HG03439 (cell line): ENCODE measurements around the gene DOCK2.

Experiments used
- ATAC-seq: cut with Tn5 transposase; IDR thresholded peaks from one replicate; pipeline ENCODE4 v1.9.1; 2021; ENCODE audit warnings: mild to moderate bottlenecking, moderate library complexity; ENCODE audit not compliant: unreplicated experiment

The DOCK2 gene

DNA sequence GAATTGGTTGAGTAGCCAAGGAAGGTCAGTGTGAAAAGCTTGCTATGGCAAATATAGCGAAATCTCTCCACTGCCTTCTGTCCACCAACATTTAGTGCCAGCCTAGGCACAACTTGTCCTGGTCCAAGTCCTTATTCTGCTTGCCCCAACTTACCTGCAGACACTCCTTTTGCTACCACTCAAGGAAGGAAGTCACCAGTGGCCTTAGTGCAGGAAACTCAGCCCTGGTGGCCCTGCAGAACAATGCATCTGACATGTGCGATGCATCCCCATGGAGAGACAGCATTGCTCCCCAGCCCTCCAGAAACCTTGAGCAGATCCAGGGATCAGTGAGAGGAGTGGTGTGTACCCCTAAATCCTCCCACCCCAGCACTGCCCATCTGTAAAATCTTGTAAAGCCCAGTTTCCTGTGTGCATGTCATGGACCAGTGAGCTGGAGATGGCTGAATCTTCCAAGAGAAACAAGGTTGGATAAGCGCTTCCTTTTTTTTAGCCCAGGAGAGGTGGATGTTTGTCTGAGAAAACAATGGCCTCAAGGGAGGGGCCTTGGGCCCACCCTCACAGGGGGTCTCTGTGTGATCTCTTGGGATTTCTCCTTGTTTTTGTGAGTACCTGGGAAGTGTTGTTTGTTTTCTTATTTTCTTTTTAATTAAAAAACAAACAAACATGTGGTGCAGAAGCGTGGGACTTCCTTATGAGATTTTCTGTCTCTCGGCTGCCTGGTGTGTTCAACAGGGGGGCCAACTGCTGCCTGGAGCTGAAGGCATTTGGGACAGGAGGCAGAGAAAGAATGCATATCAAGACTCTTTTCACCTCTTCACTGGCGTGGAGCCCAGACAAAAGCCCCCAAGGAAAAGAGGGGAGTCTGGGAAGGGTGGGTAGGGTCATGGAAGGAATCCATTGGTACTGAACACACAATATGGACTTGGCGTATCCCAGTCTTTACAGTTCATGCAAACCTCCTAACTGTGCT is 472.3 kb downstream of the DOCK2 start:
- no peak for ATAC-seq

DNA sequence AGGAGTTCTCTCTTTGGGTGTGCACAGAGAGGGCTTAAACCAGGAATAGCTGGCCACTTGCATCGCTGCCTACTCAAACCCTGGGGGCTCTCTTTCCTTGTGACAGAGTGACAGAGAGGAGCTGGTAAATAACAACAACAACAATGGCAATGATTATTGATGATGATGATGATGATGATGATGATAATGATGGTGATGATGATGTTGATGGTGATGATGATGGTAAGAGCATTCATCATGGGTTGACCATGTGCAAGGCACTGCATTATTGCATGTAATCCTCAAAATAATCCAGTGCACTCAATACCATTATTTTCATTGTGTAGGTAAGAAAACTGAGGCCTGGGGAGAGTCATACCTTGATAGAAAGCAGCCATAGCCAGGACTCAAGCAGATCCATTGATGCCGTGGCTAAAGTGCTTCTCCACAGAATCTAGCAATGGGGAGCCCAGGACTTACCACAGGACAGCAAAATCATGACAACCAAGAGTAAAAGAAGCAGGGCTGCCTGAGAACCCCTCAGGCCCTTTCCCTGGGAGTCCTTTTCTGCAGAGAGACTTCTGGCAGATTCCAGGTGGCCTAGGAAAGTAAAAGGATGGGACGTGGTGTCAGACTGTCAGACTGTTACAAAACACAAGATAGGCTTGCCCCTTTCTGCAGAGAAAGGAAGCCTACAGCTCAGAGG is 473.5 kb downstream of the DOCK2 start:
- ATAC-seq = no peak

DNA sequence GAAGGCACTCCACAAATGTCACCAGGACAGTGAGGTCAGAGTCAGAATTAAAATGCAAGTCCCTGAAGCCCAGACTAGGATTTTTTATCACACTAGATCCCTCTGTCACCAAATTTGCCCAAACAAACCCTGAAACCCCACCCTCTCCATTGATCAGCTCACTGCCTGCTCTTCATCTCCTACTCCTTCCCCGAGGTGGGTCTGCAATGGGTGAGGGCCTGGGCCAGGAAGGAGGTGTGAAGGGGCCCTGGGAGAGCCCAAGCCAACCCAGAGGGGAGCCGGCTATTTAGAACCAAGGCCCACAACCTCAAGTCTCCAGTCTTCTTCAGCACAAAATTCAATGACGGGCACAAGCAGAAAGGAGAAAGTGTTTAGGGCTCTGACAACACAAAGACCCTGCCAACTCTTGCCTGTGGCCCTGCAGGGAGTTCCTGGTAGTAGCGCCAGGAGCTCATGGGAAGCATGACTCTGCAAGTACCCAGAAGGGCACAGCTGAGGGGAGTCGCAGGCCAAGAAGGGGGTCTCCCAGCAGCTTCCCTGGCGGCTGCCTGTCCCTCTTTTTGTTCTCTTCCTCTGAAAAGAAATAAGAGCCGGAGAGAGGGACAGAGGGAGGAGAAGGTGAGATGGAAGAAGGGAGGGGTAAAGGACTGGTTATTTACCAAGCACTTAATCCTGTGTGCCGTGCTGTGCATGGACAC is 474.2 kb downstream of the DOCK2 start:
- no peak for ATAC-seq

DNA sequence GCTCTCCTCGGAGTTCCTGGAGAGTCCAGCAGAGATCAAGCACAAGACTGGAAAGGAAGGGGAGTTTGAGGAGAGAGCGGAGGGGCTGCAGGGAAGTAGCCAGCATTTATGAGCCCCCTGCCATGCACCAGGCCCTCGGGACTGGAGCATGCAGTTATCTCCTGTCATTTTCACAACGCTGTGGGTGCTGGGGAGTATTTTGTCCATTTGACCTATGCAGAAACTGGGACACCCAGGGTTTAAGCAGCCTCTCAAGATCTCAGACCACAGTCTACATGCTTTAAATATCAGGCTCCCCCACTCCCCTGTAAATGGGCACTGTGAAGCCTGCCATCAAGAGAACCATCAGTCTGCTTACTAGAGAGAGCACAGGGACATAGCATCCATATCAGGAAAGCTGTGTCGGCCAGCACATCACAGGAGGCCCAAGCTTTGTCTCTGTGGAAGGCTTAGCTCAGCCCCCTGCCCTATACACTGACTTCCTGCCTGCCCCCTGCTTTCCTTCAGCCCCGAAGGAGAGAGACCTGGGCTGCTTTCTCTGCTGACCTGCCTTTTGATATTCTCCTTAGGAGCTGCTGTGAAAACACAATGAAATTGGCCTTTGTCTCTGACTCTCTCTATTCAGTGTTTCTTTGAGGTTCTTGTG is 475.9 kb downstream of the DOCK2 start:
- ATAC-seq = no peak

DNA sequence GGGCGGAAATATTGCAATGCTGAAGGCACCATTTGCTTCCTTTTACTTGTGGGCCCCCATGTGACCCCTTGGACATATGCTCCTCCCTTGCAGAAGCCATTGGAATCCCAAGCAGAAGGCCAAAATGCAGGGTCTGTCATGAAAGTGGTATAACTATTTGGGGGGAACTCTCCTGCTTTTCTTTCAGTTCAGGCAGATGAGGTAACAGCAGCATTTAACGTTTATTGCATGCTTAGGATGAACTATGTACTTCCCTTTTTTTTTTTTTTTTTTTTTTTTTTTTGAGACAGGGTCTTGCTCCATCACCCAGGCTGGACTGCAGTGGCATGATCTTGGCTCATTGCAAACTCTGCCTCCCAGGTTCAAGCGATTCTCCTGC is 476.4 kb downstream of the DOCK2 start:
- no peak for ATAC-seq

DNA sequence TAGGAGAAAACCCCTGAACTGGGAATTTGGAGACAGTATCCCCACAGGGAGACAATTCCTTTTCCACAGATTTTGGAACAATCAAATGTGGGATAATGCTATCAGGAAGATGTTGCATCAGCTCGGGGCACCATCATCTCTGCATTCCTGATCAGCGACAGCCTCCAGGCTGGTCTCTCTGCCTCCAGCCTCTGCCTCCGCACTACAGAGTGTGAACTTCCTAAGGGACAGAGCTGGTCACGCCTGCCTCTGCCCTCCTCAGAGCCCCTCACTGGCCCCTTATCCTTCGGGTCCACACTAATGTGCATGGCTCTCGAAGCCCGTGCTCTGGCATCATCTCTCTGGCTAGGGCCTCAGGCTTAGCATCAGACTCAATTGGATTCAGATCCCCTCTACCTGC is 477.2 kb downstream of the DOCK2 start:
- ATAC-seq = no peak

DNA sequence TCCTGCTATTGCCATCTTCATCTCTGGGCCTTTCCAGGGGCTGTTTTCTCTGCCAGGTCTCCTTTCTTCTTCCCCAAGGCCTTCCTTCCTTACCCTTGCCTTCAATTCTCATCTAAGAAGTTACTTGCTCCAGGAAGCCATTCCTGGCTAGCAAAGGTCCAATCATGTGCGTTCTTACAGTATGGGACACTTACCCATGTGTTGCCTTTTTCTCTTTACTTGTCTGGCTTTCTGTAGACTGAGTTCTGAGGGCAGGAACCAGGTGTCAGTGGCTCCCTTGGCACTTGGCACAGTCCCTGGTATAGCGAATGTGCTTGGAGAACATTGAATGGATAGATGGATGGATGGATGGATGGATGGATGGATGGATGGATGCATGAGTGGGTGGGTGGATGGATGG is 478.9 kb downstream of the DOCK2 start:
- no peak for ATAC-seq

DNA sequence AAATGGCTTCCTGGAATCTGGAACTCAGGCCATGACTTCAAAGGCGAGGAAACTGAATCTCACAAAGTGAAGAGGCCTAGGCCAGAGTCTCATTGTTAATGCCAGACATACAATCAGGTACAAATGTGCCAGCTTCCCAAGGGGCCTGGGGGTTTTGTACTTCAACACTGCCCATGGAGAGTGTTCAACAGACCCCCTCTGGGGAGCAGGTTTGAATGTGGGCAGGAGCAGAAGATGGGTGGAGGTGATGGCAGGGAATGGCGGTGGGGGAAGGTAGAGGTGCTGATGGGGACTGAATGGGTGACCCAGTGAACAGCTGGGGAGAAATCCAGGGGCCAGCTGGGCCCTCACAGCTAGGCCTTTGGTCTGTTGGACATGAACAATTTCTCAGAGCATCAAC is 480.7 kb downstream of the DOCK2 start:
- no peak for ATAC-seq

DNA sequence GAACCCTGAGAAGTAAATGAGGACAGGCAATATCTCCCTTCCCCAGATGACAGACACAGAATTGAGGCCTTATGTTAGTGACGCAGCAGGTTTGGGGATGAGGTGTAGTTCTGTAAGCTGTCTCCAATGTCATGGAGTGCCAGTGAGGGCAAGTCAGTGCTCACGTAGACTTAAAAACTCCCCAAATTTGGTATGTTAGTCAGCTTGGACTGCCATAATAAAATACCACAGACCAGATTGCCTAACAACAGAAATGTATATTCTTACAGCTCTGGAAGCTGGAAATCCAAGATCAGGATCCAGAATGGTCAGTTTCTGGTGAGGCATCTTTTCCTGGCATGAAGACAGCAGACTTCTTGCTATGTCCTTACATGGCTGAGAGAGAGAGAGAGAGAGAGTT is 483.5 kb downstream of the DOCK2 start:
- no peak for ATAC-seq

DNA sequence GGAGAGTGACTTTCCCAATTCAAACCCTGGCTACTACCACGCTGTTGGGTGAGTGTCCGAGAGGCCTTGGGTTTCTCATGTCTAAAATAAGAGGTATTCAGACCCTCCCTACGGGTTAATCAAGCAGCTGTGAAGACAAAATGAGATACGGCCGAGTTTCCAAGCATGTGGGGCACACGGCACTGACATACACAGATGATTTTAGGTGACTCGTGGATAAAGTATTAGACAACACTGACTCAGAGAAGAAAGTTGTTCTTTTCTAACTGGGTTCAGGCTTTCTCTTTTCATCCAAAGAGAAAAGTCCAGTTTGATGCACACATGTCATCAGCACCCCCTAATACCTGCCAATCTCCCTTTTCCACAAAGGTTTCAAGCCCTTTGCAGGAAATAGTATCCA is 484.2 kb downstream of the DOCK2 start:
- no peak for ATAC-seq

DNA sequence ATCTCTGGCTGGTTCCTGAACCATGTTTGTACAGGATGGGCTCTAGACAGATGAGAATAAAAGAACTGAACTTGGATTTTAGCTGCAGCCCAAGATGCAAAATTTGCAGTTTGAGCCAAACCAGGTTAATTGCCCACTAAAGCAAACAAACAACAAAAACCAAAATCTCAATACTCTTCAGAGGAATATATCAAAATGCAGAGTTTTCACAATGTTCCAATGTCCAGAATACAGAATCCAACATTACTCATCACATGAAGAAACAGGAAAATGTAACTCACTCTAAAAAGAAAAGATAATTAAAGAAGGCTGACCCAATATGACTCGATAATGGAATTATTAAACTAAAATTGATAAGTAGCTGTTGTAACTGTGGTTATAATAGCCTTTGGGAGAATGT is 489.0 kb downstream of the DOCK2 start:
- ATAC-seq = no peak

DNA sequence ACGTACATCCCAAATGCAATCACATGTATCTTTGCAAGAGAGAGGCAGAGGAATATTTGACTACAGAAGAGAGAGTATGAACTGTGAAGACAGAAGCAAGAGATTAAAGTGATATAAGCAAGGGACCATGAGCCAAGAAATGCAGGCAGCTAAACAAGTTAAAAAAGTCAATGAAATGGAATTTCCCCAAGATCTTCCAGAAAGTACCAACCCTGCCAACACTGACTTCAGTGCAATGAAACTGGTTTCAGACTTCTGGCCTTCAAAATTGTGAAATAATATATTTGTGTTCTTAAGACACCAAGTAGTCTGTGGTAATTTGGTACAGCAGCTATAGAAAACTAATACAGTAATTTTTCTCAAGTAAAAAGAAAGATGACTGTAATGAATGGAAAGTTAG is 489.6 kb downstream of the DOCK2 start:
- ATAC-seq = no peak

DNA sequence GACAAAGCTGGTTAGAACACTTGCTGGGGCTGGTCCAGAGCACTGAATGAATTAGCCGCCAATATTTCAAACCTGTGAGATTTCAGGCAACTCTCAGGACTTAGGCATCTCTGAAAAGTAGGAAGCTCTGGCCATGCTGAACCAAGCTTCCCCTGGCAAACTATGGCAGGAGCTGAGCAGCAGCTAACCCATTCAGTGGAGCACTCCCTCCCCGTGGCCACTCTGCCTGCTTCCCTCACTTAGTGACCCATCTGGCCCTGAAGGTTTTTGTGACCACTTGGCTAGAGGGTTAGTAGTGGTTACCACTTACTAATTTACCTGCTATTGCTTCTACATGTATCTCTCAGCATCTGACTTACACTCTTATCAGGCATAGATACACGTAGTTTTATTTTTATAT is 494.2 kb downstream of the DOCK2 start:
- no peak for ATAC-seq

DNA sequence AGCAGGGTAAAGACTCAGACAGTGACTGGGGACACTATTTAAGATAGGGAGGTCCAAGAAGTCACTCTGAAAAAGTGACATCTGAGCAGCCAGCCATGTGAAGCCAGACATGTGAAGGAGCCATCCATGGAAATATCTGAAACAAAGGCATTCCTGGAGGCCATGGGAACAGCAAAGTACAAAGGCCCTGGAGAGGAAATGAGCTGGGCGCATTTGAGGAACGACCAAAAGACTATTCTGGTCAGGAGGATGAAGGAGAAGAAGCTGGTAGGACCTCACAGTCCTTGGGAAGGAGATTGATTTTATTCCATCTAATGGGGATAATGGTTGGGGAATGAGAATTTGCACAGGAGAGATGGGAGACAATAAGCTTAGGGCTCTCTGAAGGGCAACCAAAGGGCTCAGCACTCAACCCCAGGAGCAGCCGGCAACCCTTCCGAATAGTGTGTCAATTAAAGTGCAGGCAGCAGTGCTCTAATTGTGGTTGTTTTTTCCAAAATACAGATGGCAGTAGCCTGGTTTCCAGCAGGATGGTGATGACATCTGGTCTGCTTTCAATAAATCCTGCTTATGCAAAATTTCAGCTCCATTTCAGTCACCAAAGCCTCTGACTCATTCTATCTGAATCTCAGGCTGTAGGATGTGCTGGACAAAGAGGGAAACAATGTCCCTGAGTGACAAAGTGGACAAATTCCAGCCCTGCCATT is 495.3 kb downstream of the DOCK2 start:
- ATAC-seq = no peak
